Common myeloid progenitor, CD34-positive (primary cell): ENCODE results near the gene GSTM3. TPM values are rescaled to one million over a fixed set of nuclear protein-coding genes. Genes with fewer than 3 reads are reported as not detected.

Source experiments
- CTCF ChIA-PET: fragments of 350-600 bp; sonication (Branson Sonifier 250); formaldehyde crosslinking; loops from one replicate; lab custom pipeline; 2021; ENCODE audit warnings: antibody characterized with exemption; lab: Charles Lee
- POLR2A ChIA-PET: fragments of 350-600 bp; sonication (Branson Sonifier 250); formaldehyde crosslinking; loops from one replicate; lab custom pipeline; 2021; ENCODE audit warnings: antibody characterized with exemption; lab: Charles Lee
- DNase-seq, 3 donors: peaks; one replicate each; pipeline versions ENCODE4 v3.0.0 to v3.0.0-alpha.2; 2013
- H3K27ac ChIP-seq, 2 experiments: 1 replicate in 1 of 2; 2 replicates in 1 of 2; pipeline ENCODE4 v1.7.0; 2013; ENCODE audit warnings: inconsistent platforms in 2 of 2, low read length in 2 of 2, mild to moderate bottlenecking in 2 of 2, low read depth in 1 of 2, moderate library complexity in 1 of 2; ENCODE audit not compliant: severe bottlenecking in 2 of 2, insufficient read depth in 1 of 2, poor library complexity in 1 of 2
- H3K27me3 ChIP-seq, 5 experiments: replicated peaks in 2 of 5; 1 replicate in 3 of 5; 2 replicates in 2 of 5; pipeline versions ENCODE4 v1.6.1 to v1.7.0; 2013; ENCODE audit warnings: low read length in 4 of 5, mild to moderate bottlenecking in 2 of 5, moderate library complexity in 2 of 5, inconsistent platforms in 1 of 5; ENCODE audit not compliant: insufficient read depth in 5 of 5, control insufficient read depth in 4 of 5
- H3K36me3 ChIP-seq, 4 experiments: 1 replicate in 2 of 4; 2 replicates in 2 of 4; pipeline versions ENCODE4 v1.6.1 to v1.7.0; 2013; ENCODE audit warnings: low read length in 3 of 4, control low read depth in 1 of 4, mild to moderate bottlenecking in 1 of 4; ENCODE audit not compliant: control insufficient read depth in 4 of 4, insufficient read depth in 4 of 4
- H3K4me1 ChIP-seq, 4 experiments: 1 replicate in 3 of 4; 2 replicates in 1 of 4; pipeline versions ENCODE4 v1.6.1 to v1.7.1; 2013; ENCODE audit warnings: low read length in 3 of 4, mild to moderate bottlenecking in 3 of 4, control low read depth in 1 of 4, inconsistent platforms in 1 of 4, moderate library complexity in 1 of 4; ENCODE audit not compliant: control insufficient read depth in 4 of 4, insufficient read depth in 4 of 4; ENCODE audit errors: control extremely low read depth in 1 of 4
- H3K4me3 ChIP-seq, 7 experiments: 1 replicate in 4 of 7; 2 replicates in 3 of 7; pipeline versions ENCODE4 v1.5.1 to v1.7.0; 2013; ENCODE audit warnings: mild to moderate bottlenecking in 7 of 7, low read length in 6 of 7, moderate library complexity in 6 of 7, inconsistent platforms in 2 of 7, low read depth in 2 of 7, control low read depth in 1 of 7; ENCODE audit not compliant: insufficient read depth in 4 of 7, control insufficient read depth in 1 of 7; ENCODE audit errors: extremely low read depth in 1 of 7
- H3K9me3 ChIP-seq, 5 experiments: 1 replicate in 4 of 5; 2 replicates in 1 of 5; pipeline versions ENCODE4 v1.6.1 to v1.7.1; 2013; ENCODE audit warnings: low read length in 4 of 5, mild to moderate bottlenecking in 2 of 5, inconsistent platforms in 1 of 5, low read depth in 1 of 5, moderate library complexity in 1 of 5; ENCODE audit not compliant: control insufficient read depth in 4 of 5, insufficient read depth in 2 of 5; ENCODE audit errors: control extremely low read depth in 1 of 5
- WGBS: methylation state at CpG from one replicate; pipeline ENCODE4 v1.1.5; 2013; ENCODE audit not compliant: insufficient coverage; 5-methylcytosine and 5-hydroxymethylcytosine counted together
- polyA plus RNA-seq: library from polyadenylated mRNA; unstranded; fragments of 120-200 nt; gene quantifications from one replicate; pipeline ENCODE4 v1.2.1, GENCODE V29; 2013

GSTM3 gene
- polyA plus RNA-seq: 15.8 TPM

GRCh38 chr1:109740615-109741373, at the start of gene GSTM3:
TSS of gene GSTM3 (minus strand) at chr1:109741038. CDS start at chr1:109740287, 751 bp downstream.
- ChIA-PET CTCF (interaction anchor here (1.0 to 1.6 kb wide), 2 partner anchors 36 to 101 kb away, joined by 3 read pairs; no protein-coding TSS in a partner anchor), POLR2A (no interaction called here)
- Histone ChIP-seq H3K27ac (no peak within 1 kb of the TSS), H3K9me3 (peaks cover 0 to 2% (median 0%) of the 10 kb centered on the region in 5 experiments), H3K36me3 (peaks cover 0 to 12% (median 0%) of the 10 kb centered on the region in 4 experiments), H3K27me3 (peaks cover 0 to 19% (median 2%) of the 10 kb centered on the region in 5 experiments), H3K4me1 (peaks cover 0 to 15% (median 14%) of the 10 kb centered on the region in 4 experiments), H3K4me3 (peak within 1 kb of the TSS; percentile 40 to 78 (median 69))
- DNase-seq: peak in 2 of 3 donors; percentile 11 to 13
- 0% methylated on average over 9 of the region's 10 CpGs for WGBS

GRCh38 chr1:109790329-109790728, 49.5 kb upstream of the GSTM3 start:
- DNase-seq: no peak
- Histone ChIP-seq H3K4me1 (peaks cover 23 to 96% (median 88%) of the 10 kb centered on the region in 4 experiments), H3K27ac (peak overlapping the region; percentile 28 to 69), H3K27me3 (no peaks in the 10 kb centered on the region), H3K36me3 (no peaks in the 10 kb centered on the region), H3K4me3 (peak overlapping the region in 3 of 7 experiments; percentile 14 to 43 (median 23)), H3K9me3 (no peaks in the 10 kb centered on the region)
- POLR2A ChIA-PET: interaction anchor here (2.7 kb wide), 1 partner anchor 194 kb away, joined by 13 read pairs; the partner anchor contains the start of gene AHCYL1
- CTCF ChIA-PET: interaction anchor here (0.8 to 11.4 kb wide), 22 partner anchors 7 to 221 kb away, joined by 3 to 152 read pairs (median 5); partner anchors contain the start of gene AHCYL1
- 21% methylated on average over 2 of the region's 2 CpGs for WGBS

- POLR2A ChIA-PET: interaction anchor here (2.7 kb wide), 1 partner anchor 195 kb away, joined by 13 read pairs; the partner anchor contains the start of gene AHCYL1
- Histone ChIP-seq H3K36me3 (no peaks in the 10 kb centered on the region), H3K27ac (peak overlapping the region; percentile 28 to 69), H3K27me3 (no peaks in the 10 kb centered on the region), H3K4me3 (peak overlapping the region in 4 of 7 experiments; percentile 1 to 32 (median 20)), H3K4me1 (peaks cover 23 to 92% (median 83%) of the 10 kb centered on the region in 4 experiments), H3K9me3 (no peaks in the 10 kb centered on the region)
- CTCF ChIA-PET: interaction anchor here (0.9 to 11.4 kb wide), 11 partner anchors 7 to 221 kb away, joined by 3 to 152 read pairs (median 9); partner anchors contain the start of gene AHCYL1
- WGBS: 55% methylated on average over 5 of the region's 9 CpGs
- DNase-seq: peak in 2 of 3 donors; percentile 57 to 63
Observed at GRCh38 chr1:109789551-109790180, 48.8 kb upstream of the GSTM3 start.

- POLR2A ChIA-PET: no interaction called here
- H3K9me3 ChIP-seq: no peaks in the 10 kb centered on the region
- CTCF ChIA-PET: interaction anchor here (0.6 to 21.2 kb wide), 11 partner anchors 9 to 222 kb away, joined by 3 to 551 read pairs (median 17); partner anchors contain the start of gene AHCYL1
- H3K4me1 ChIP-seq: peaks cover 18 to 85% (median 76%) of the 10 kb centered on the region in 4 experiments
- H3K4me3 ChIP-seq: peak overlapping the region in 4 of 7 experiments; percentile 11 to 32 (median 20)
- peak in 2 of 3 donors; percentile 59 to 69 for DNase-seq
- WGBS: 81% methylated on average over 8 of the region's 9 CpGs
- H3K27ac ChIP-seq: peak overlapping the region in 1 of 2 experiments; percentile 57
- H3K27me3 ChIP-seq: no peaks in the 10 kb centered on the region
- H3K36me3 ChIP-seq: no peaks in the 10 kb centered on the region
Observed at GRCh38 chr1:109788695-109789521, 48.1 kb upstream of the GSTM3 start.

GRCh38 chr1:109787845-109788601, 47.2 kb upstream of the GSTM3 start:
- POLR2A ChIA-PET: no interaction called here
- DNase-seq: peak in 2 of 3 donors; percentile 31 to 54
- H3K4me1 ChIP-seq: peaks cover 17 to 76% (median 67%) of the 10 kb centered on the region in 4 experiments
- CTCF ChIA-PET: interaction anchor here (1.7 to 21.2 kb wide), 6 partner anchors 8 to 222 kb away, joined by 3 to 551 read pairs (median 80); partner anchors contain the start of gene AHCYL1
- H3K27me3 ChIP-seq: no peaks in the 10 kb centered on the region
- H3K36me3 ChIP-seq: no peaks in the 10 kb centered on the region
- H3K27ac ChIP-seq: no peak overlapping the region
- H3K9me3 ChIP-seq: no peaks in the 10 kb centered on the region
- no peak overlapping the region for H3K4me3 ChIP-seq
- WGBS: 82% methylated on average over 7 of the region's 19 CpGs
